GM19239 (cell line): ENCODE data around the gene ANKRD13C.
A peak's percentile ranks its signal among the peaks of the same experiment; 100 is the strongest.

ENCODE experiments used
- DNase-seq: peaks from one replicate; pipeline ENCODE4 v3.0.0; 2011; ENCODE audit warnings: low spot score; ENCODE audit not compliant: insufficient read length
- FAIRE-seq: peaks from 2 replicates; lab custom pipeline; 2011; peaks lifted over from hg19 to GRCh38; lab: Jason Lieb, UNC

ANKRD13C gene

GRCh38 chr1:70224954-70225353, 129.6 kb downstream of the ANKRD13C start:
- no peak for FAIRE-seq
- DNase-seq: no peak

GRCh38 chr1:70222716-70223235, 131.7 kb downstream of the ANKRD13C start:
- no peak for DNase-seq
- peak; percentile 45 for FAIRE-seq

GRCh38 chr1:70221238-70222121, 133.0 kb downstream of the ANKRD13C start, which contains the start of gene SRSF11:
Gene SRSF11 (plus strand): TSS chr1:70221380. CDS start chr1:70221637, 257 bp downstream.
- FAIRE-seq (peak; percentile 97), DNase-seq (peak; percentile 67)

GRCh38 chr1:70220517-70221237, 133.8 kb downstream of the ANKRD13C start:
- FAIRE-seq (no peak), DNase-seq (no peak)

GRCh38 chr1:70220015-70220414, 134.5 kb downstream of the ANKRD13C start:
- FAIRE-seq (peak; percentile 45), DNase-seq (no peak)

- FAIRE-seq: no peak
- no peak for DNase-seq
These were observed 143.0 kb downstream of the ANKRD13C start for GRCh38 chr1:70211541-70211940.

GRCh38 chr1:70210820-70211219, 143.7 kb downstream of the ANKRD13C start:
- FAIRE-seq: no peak
- DNase-seq: no peak
